Measurements from ENCODE around the gene TBC1D17. TPM values are rescaled to one million over a fixed set of nuclear protein-coding genes. Genes with fewer than 3 reads are reported as not detected.
A peak's percentile ranks its signal among the peaks of the same experiment; 100 is the strongest.

The TBC1D17 gene
- total RNA-seq, 1 donor from 2014 or later = 44.6 TPM

- intact Hi-C loops (cut with DNase I) = no loop called here
- H3K4me1 ChIP-seq = peaks cover 7 to 10% of the 10 kb centered on the region in 2 donors
- H3K27me3 ChIP-seq = no peaks in the 10 kb centered on the region
- no peaks in the 10 kb centered on the region for H3K9me3 ChIP-seq
- no peak for DNase-seq (ENCODE audit: low spot score in 2 of 2)
- peaks cover 25 to 37% of the 10 kb centered on the region in 2 donors for H3K36me3 ChIP-seq
- no peak overlapping the region for H3K27ac ChIP-seq
- no peak overlapping the region for H3K4me3 ChIP-seq
- TF ChIP-seq, protein P1, sequence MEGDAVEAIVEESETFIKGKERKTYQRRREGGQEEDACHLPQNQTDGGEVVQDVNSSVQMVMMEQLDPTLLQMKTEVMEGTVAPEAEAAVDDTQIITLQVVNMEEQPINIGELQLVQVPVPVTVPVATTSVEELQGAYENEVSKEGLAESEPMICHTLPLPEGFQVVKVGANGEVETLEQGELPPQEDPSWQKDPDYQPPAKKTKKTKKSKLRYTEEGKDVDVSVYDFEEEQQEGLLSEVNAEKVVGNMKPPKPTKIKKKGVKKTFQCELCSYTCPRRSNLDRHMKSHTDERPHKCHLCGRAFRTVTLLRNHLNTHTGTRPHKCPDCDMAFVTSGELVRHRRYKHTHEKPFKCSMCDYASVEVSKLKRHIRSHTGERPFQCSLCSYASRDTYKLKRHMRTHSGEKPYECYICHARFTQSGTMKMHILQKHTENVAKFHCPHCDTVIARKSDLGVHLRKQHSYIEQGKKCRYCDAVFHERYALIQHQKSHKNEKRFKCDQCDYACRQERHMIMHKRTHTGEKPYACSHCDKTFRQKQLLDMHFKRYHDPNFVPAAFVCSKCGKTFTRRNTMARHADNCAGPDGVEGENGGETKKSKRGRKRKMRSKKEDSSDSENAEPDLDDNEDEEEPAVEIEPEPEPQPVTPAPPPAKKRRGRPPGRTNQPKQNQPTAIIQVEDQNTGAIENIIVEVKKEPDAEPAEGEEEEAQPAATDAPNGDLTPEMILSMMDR (IDR thresholded peaks at IDR 0.05) = no peak
Measured at GRCh38 chr19:49908480-49909420, 31.2 kb downstream of the TBC1D17 start.

DNA sequence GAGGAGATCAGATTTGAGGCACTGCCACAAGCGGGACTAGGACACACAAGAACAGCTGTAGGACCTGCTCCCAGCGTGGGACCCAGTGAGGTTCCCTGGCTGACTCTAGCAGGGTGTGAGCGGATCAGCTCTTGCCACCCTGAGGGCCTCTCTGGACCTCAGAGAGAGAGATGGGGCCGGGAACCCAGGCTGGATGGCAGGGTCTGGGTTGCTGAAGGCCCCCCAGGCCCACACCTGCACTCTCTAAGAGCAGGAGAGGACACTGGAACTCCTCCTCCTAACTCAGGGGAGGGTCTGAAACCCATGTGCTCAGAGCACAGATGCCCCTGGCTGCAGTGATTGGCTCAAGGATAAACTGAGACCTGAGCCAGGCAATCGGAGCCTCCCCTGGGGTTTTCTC, 32.7 kb downstream of the TBC1D17 start:
- no peak for DNase-seq (ENCODE audit: low spot score in 2 of 2)
- Histone ChIP-seq H3K27me3 (no peaks in the 10 kb centered on the region), H3K4me1 (peaks cover 7 to 10% of the 10 kb centered on the region in 2 donors), H3K27ac (peak overlapping the region; percentile 62 to 73), H3K36me3 (peaks cover 25 to 45% of the 10 kb centered on the region in 2 donors), H3K9me3 (no peaks in the 10 kb centered on the region), H3K4me3 (no peak overlapping the region)
- TF ChIP-seq, protein P1 (IDR thresholded peaks at IDR 0.05) = no peak
- intact Hi-C loops (cut with DNase I) = no loop called here

- Histone ChIP-seq H3K36me3 (peaks cover 25 to 48% of the 10 kb centered on the region in 2 donors), H3K27ac (peak overlapping the region; percentile 62 to 73)
- intact Hi-C loops (cut with DNase I) = no loop called here
Measured at GRCh38 chr19:49911381-49912145, 34.1 kb downstream of the TBC1D17 start.

GRCh38 chr19:49912965-49913685, 35.6 kb downstream of the TBC1D17 start:
- Histone ChIP-seq H3K27me3 (no peaks in the 10 kb centered on the region), H3K36me3 (peaks cover 18 to 47% of the 10 kb centered on the region in 2 donors), H3K4me3 (no peak overlapping the region), H3K27ac (peak overlapping the region in 1 of 2 donors; percentile 73), H3K9me3 (no peaks in the 10 kb centered on the region), H3K4me1 (peaks cover 7 to 10% of the 10 kb centered on the region in 2 donors)
- intact Hi-C loops (cut with DNase I) = no loop called here
- no peak for DNase-seq (ENCODE audit: low spot score in 2 of 2)
- TF ChIP-seq, protein P1 (IDR thresholded peaks at IDR 0.05) = no peak

More at GRCh38 chr19:49911381-49912145, 34.1 kb downstream of the TBC1D17 start:
- Histone ChIP-seq H3K4me1 (peaks cover 7 to 10% of the 10 kb centered on the region in 2 donors), H3K9me3 (no peaks in the 10 kb centered on the region), H3K4me3 (no peak overlapping the region), H3K27me3 (no peaks in the 10 kb centered on the region)
- no peak for DNase-seq (ENCODE audit: low spot score in 2 of 2)
- TF ChIP-seq, protein P1 (IDR thresholded peaks at IDR 0.05) = no peak

GRCh38 chr19:49913720-49914119, 36.2 kb downstream of the TBC1D17 start:
- no peaks in the 10 kb centered on the region for H3K27me3 ChIP-seq
- H3K9me3 ChIP-seq = no peaks in the 10 kb centered on the region
- H3K27ac ChIP-seq = no peak overlapping the region
- peaks cover 7 to 10% of the 10 kb centered on the region in 2 donors for H3K4me1 ChIP-seq
- H3K36me3 ChIP-seq = peaks cover 13 to 46% of the 10 kb centered on the region in 2 donors
- TF ChIP-seq, protein P1 (IDR thresholded peaks at IDR 0.05) = no peak
- intact Hi-C loops (cut with DNase I) = no loop called here
- no peak for DNase-seq (ENCODE audit: low spot score in 2 of 2)
- H3K4me3 ChIP-seq = no peak overlapping the region

Measured in ascending aorta (tissue), 2 donors.